Astrocyte of the spinal cord (primary cell): Measurements from ENCODE around the gene TRIM7.
A peak's percentile ranks its signal among the peaks of the same experiment; 100 is the strongest.

Source experiments
- DNase-seq: peaks from one replicate; pipeline ENCODE4 v3.0.0; 2011; ENCODE audit warnings: low read depth, low spot score
- H3K4me3 ChIP-seq: 2 replicates; pipeline ENCODE4 v1.5.1; 2011; ENCODE audit warnings: low read depth, mild to moderate bottlenecking, low read length, moderate library complexity
- CTCF ChIP-seq: IDR thresholded peaks from 2 replicates; pipeline ENCODE4 v1.5.1; 2012; ENCODE audit warnings: low read depth, mild to moderate bottlenecking, low read length, inconsistent platforms
- in situ Hi-C: cut with HindIII; loops from 2 replicates; pipeline ENCODE4 v1.10.0; 2017; ENCODE audit warnings: low sequenced_read_pairs

The TRIM7 gene

DNA sequence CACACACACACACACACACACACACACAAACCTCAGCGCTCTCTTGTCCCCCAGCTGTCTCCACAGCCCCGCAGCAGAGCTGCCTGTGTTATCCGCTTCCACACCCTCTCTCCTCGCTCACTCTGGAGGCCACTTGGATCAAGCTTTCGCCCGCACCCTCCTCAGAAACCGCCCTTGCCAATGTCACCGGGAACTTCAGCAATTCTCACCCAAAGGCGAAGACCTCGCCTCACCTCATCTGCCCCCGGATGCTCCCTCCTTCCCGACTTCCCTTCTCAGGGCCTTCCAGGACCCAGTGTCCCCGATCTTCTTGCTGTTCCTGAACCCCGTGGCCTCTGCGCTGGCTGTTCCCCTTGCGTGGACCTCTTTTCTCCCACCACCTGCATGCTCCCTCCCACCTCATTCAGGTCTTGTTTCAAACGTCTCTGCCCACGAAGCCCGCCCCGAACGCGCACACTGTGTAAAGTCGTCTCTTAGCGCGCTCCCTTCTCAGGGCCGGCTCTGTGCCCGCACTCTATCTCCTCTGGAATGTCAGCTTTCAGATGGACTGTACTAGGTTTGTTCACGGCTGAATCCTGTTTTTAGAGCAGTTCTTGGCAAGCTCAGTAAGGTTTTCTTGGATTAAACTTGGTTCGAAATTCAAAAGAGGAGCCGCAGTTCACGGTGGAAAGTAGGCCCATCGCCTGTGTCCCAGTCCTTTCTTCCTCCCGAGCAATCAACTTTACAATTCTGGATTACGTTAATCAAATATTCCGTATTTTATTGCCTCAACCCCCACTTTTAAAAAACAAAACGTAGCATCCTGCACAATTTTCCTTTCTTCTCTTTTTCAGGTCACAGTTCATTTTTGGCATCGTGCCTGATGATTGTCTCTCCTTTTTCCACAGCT lies 1.0 kb upstream of the TRIM7 start:
- no peak for DNase-seq

GRCh38 chr5:181204113-181204825 lies 727 bp downstream of the TRIM7 start:
- TF ChIP-seq CTCF, result no peak
- in situ Hi-C loops, result no loop called here
- peak; percentile 21 for DNase-seq
- H3K4me3 ChIP-seq, result peak overlapping the region; percentile 30

More for the DNA sequence above, 1.0 kb upstream of the TRIM7 start:
- peak overlapping the region; percentile 65 for H3K4me3 ChIP-seq
- in situ Hi-C loops, result no loop called here
- no peak for TF ChIP-seq CTCF

GRCh38 chr5:181203777-181204112 lies 1.3 kb downstream of the TRIM7 start:
- TF ChIP-seq CTCF, result no peak
- in situ Hi-C loops, result no loop called here
- peak overlapping the region; percentile 30 for H3K4me3 ChIP-seq
- DNase-seq, result no peak

DNA sequence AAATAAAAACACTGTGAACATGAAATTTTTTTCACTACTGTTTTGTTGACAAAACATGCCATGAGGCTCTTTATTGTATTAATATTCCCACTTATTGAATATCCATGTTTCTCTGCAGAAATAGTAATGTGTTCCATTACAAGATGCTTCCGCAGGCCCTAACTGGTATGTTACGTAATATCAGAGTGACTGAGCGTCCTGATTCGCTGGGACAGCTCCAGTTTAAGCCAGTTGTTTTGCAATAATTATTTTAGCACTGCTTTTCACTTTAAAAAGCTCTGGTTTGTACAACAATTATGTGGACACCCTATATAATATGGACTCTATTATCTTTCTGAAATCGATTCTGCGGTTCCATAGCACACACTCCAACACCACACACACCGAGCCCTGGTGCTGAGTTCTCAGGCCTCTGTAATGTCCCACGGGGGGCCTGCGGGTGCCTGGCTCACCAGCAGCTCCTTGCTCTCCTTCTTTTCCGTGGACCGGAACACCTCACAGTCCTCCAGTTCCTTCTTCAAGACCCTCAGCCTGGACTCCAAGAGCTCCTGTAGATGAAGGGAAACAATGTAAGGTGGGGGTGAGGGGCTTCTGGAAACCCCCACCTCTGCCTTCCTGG lies 1.8 kb downstream of the TRIM7 start:
- H3K4me3 ChIP-seq, result no peak overlapping the region
- TF ChIP-seq CTCF, result no peak
- in situ Hi-C loops, result no loop called here
- DNase-seq, result no peak

GRCh38 chr5:181200816-181201215 lies 4.2 kb downstream of the TRIM7 start:
- in situ Hi-C loops, result no loop called here
- no peak for DNase-seq
- no peak overlapping the region for H3K4me3 ChIP-seq
- no peak for TF ChIP-seq CTCF

GRCh38 chr5:181199881-181200638 lies 4.9 kb downstream of the TRIM7 start:
- H3K4me3 ChIP-seq, result no peak overlapping the region
- in situ Hi-C loops, result no loop called here
- no peak for TF ChIP-seq CTCF
- no peak for DNase-seq
